Effector memory CD8-positive, alpha-beta T cell (primary cell): ENCODE measurements around the gene NPPA.

Experiments used
- ATAC-seq: fragments of 150-1000 bp; cut with Tn5 transposase; replicated peaks from 2 replicates; pipeline ENCODE4 v1.10.0; 2021; ENCODE audit warnings: mild to moderate bottlenecking, moderate library complexity
- DNase-seq, 3 experiments: peaks; one replicate each; pipeline ENCODE4 v3.0.0; 2021
- H3K27ac Mint-ChIP-seq, 2 donors: one replicate each; pipeline ENCODE4 v1.8.0; 2022; ENCODE audit warnings: mild to moderate bottlenecking in 2 of 2, mixed read lengths in 2 of 2, moderate library complexity in 2 of 2
- H3K27me3 Mint-ChIP-seq, 2 donors: one replicate each; pipeline ENCODE4 v1.8.0; 2022; ENCODE audit warnings: mixed read lengths in 2 of 2
- H3K36me3 Mint-ChIP-seq: one replicate; pipeline ENCODE4 v1.8.0; 2022; ENCODE audit warnings: mild to moderate bottlenecking, moderate library complexity, mixed read lengths; ENCODE audit not compliant: insufficient read depth
- H3K4me1 Mint-ChIP-seq, 2 donors: one replicate each; pipeline ENCODE4 v1.8.0; 2022; ENCODE audit warnings: low read depth in 2 of 2, mixed read lengths in 2 of 2
- H3K4me3 Mint-ChIP-seq, 2 donors: one replicate each; pipeline ENCODE4 v1.8.0; 2022; ENCODE audit warnings: mild to moderate bottlenecking in 2 of 2, mixed read lengths in 2 of 2, moderate library complexity in 2 of 2
- H3K9me3 Mint-ChIP-seq, 2 donors: one replicate each; pipeline ENCODE4 v1.8.0; 2022; ENCODE audit warnings: mixed read lengths in 2 of 2

NPPA gene

GRCh38 chr1:11845641-11846335 is 1.8 kb downstream of the NPPA start:
- Mint-ChIP-seq H3K27ac (no peak overlapping the region), H3K4me1 (peaks cover 0 to 4% of the 10 kb centered on the region in 2 donors), H3K36me3 (peaks cover 7% of the 10 kb centered on the region), H3K4me3 (no peak overlapping the region), H3K27me3 (peaks cover 0 to 2% of the 10 kb centered on the region in 2 donors), H3K9me3 (no peaks in the 10 kb centered on the region)
- DNase-seq = no peak
- ATAC-seq = peak; percentile 27

GRCh38 chr1:11842154-11843041 is 5.2 kb downstream of the NPPA start:
- no peak overlapping the region for H3K27ac Mint-ChIP-seq
- H3K9me3 Mint-ChIP-seq = no peaks in the 10 kb centered on the region
- H3K36me3 Mint-ChIP-seq = peaks cover 24% of the 10 kb centered on the region
- DNase-seq (no peak), ATAC-seq (no peak)
- no peak overlapping the region for H3K4me3 Mint-ChIP-seq
- no peaks in the 10 kb centered on the region for H3K27me3 Mint-ChIP-seq
- H3K4me1 Mint-ChIP-seq = peaks cover 4% of the 10 kb centered on the region in 2 donors

DNA sequence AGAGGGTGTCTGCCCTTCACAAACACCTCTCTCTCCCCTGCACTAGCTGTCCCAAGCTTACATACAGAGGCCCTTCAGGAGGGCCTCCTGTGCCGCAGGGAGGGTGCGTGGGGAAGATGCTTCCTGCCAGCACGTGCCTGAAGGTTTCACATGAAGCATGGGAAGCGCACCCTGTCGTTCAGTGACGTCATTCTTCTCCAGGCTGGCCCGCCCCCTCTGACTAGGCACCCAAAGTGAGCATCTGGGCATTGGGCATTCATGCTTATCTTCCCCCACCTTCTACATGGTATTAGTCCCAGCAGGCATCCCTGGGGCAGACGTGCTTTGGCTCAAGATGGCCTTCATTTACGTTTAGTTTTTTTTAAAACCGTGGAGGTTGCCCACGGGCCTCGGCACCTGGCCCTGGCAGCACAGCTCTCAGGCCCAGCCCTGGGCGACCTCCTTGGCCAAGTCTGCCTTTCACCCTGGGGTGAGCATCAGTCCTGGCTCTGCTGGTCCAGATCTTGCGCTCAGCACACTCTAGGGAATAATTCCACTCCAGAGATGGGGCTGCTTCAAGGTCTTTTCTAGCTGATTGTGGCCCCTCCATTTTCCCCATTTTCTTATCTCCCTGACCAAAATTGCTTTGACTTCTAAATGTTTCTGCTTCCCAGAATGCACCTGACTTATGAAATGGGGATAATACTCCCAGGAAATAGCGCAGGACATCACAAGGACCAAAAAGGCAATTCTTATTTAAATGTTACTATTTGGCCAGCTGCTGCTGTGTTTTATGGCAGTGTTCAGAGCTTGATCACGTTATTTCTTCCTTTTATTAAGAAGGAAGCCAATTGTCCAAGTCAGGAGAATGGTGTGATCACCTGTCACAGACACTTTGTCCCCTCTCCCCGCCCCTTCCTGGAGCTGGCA is 6.1 kb downstream of the NPPA start:
- Mint-ChIP-seq H3K36me3 (peaks cover 27% of the 10 kb centered on the region), H3K27ac (no peak overlapping the region), H3K4me3 (no peak overlapping the region), H3K9me3 (no peaks in the 10 kb centered on the region), H3K27me3 (no peaks in the 10 kb centered on the region), H3K4me1 (peaks cover 4% of the 10 kb centered on the region in 2 donors)
- ATAC-seq (no peak), DNase-seq (no peak)

DNA sequence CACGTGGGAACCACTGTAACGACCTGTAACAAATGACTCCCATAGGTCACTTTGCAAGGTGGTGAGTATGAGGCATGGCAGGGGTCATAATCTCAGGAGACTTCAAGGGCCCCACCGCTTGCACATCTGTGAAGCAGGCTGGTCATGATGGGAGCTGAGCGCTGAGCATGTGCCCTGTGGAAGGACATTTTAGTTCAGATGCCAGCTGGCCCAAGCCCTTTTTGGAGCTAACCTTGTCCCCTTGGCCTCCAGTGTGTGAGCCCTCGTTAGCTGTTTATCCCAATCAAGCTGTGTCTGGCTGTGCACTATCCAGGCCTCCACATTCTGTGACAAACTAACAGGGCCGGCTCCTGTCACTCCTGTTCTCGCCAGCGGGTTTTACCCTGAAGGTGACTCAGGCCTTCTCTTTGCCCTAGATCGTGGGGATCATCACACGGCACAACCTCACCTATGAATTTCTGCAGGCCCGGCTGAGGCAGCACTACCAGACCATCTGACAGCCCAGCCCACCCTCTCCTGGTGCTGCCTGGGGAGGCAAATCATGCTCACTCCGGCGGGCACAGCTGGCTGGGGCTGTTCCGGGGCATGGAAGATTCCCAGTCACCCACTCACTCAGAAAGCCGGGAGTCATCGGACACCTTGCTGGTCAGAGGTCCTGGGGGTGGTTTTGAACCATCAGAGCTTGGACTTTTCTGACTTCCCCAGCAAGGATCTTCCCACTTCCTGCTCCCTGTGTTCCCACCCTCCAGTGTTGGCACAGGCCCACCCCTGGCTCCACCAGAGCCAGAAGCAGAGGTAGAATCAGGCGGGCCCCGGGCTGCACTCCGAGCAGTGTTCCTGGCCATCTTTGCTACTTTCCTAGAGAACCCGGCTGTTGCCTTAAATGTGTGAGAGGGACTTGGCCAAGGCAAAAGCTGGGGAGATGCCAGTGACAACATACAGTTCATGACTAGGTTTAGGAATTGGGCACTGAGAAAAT is 7.6 kb downstream of the NPPA start:
- no peak for ATAC-seq
- Mint-ChIP-seq H3K27ac (no peak overlapping the region), H3K4me1 (peaks cover 0 to 4% of the 10 kb centered on the region in 2 donors), H3K36me3 (peaks cover 23% of the 10 kb centered on the region), H3K9me3 (no peaks in the 10 kb centered on the region), H3K27me3 (no peaks in the 10 kb centered on the region), H3K4me3 (no peak overlapping the region)
- no peak for DNase-seq

DNA sequence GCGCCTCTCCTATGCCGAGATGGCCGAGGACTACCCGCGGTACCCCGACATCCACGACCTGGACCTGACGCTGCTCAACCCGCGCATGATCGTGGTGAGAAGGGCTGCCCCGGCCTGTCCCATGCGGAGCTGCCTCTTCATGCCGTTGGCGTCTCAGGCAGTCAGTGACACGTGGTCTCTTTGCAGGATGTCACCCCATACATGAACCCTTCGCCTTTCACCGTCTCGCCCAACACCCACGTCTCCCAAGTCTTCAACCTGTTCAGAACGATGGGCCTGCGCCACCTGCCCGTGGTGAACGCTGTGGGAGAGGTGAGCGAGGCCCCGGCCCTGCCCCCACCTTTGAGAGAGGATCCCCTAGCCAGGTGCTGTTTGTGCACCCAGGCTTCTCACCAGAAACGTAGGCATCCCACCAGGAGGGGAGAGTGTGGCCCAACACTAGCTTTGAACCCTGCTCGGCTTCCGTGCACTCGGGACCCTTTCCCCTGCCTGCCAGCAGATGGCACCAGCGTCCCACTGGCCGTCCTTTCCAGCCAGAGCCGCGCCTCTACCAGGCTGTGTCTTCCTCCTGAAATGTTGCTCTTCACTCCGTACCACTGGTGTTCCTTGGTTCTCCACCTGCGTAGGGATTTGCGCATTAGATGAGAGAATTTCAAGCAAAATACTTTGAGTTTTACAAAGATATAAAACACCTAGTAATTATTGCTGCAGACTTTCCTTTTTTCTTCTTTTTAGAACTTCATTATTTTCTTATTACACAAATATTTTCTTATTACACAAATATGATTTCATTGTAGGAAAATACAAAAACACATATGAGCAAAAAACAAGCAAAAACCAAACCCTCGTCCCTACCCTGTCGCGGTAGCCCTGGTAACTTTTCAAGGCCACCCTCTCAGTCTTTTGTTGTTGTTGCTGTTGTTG is 9.0 kb downstream of the NPPA start:
- peak overlapping the region in 1 of 2 donors; percentile 66 for H3K27ac Mint-ChIP-seq
- ATAC-seq = peak; percentile 94
- H3K4me3 Mint-ChIP-seq = peak overlapping the region in 1 of 2 donors; percentile 8
- peak; percentile 62 to 72 (median 71) for DNase-seq
- H3K36me3 Mint-ChIP-seq = peaks cover 25% of the 10 kb centered on the region
- no peaks in the 10 kb centered on the region for H3K27me3 Mint-ChIP-seq
- peaks cover 0 to 4% of the 10 kb centered on the region in 2 donors for H3K4me1 Mint-ChIP-seq
- no peaks in the 10 kb centered on the region for H3K9me3 Mint-ChIP-seq

- Mint-ChIP-seq H3K4me1 (peaks cover 0 to 4% of the 10 kb centered on the region in 2 donors), H3K27ac (no peak overlapping the region), H3K36me3 (peaks cover 27% of the 10 kb centered on the region), H3K9me3 (no peaks in the 10 kb centered on the region), H3K4me3 (no peak overlapping the region), H3K27me3 (no peaks in the 10 kb centered on the region)
- ATAC-seq (no peak), DNase-seq (no peak)
These were observed 9.7 kb downstream of the NPPA start for GRCh38 chr1:11837767-11838348.

DNA sequence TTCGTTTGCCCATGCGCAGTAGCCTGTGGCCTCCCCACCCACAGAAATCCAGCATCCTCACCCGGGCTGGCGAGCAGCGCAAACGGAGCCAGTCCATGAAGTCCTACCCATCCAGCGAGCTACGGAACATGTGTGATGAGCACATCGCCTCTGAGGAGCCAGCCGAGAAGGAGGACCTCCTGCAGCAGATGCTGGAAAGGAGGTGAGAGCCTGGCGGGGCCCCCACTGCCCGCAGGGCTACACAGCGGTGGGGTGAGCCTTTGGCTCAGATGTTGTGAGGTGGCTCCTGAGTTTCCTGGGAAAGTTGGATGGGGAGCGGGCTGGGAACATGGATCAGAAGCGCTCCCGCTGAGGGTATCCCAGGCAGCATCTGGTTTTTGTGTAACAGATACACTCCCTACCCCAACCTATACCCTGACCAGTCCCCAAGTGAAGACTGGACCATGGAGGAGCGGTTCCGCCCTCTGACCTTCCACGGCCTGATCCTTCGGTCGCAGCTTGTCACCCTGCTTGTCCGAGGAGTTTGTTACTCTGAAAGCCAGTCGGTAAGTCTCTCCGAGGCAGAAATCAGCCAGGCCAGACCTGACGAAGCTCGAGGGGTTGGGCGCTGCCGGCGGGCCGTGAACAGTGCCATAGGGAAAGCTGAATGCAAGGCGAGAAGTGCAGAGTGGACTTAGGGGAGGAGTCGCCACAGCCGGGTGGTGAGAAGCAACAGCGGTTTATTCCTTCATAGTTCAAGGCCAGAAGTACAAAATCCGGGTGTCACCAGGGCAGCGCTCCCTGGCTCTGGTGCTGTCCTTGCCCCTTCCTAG is 10.4 kb downstream of the NPPA start:
- peaks cover 0 to 4% of the 10 kb centered on the region in 2 donors for H3K4me1 Mint-ChIP-seq

DNA sequence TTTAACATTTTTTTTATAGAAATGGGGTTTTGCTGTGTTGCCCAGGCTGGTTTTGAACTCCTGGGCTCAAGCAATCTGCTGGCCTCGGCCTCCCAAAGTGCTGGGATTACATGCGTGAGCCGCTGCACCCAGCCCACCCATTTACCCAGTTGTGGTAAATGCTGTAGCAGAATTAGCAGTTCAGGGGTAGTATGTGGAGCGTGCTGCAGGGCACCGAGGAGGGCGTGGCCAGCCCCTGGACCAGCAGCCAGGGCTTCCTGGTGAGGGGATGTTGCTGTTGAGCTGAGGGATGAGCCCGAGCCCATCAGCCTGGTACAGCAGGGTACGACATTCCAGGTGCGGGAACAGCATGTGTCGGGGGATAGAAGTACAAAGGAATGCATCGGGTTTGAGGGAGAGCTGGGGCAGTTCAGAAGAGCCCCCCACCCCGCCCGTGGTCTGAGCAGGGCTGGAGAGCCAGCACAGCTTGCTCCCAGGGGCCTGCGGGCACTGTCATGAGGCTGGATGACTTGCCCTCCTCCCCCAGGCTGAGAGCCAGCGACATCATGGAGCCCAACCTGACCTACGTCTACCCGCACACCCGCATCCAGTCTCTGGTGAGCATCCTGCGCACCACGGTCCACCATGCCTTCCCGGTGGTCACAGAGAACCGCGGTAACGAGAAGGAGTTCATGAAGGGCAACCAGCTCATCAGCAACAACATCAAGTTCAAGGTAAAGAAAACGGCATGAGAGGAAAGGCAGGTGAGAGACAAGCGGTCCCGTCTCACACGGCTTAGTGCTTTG is 11.9 kb downstream of the NPPA start:
- DNase-seq = no peak
- H3K27me3 Mint-ChIP-seq = no peaks in the 10 kb centered on the region

More for the DNA sequence above, 10.4 kb downstream of the NPPA start:
- no peaks in the 10 kb centered on the region for H3K9me3 Mint-ChIP-seq
- no peaks in the 10 kb centered on the region for H3K27me3 Mint-ChIP-seq
- DNase-seq (no peak), ATAC-seq (no peak)
- no peak overlapping the region for H3K27ac Mint-ChIP-seq
- no peak overlapping the region for H3K4me3 Mint-ChIP-seq
- H3K36me3 Mint-ChIP-seq = peaks cover 27% of the 10 kb centered on the region

GRCh38 chr1:11833900-11834299 is 13.7 kb downstream of the NPPA start:
- no peak for DNase-seq
- peak overlapping the region in 1 of 2 donors; percentile 57 for H3K27ac Mint-ChIP-seq
- no peaks in the 10 kb centered on the region for H3K9me3 Mint-ChIP-seq
- H3K4me1 Mint-ChIP-seq = peaks cover 0 to 4% of the 10 kb centered on the region in 2 donors
- H3K27me3 Mint-ChIP-seq = no peaks in the 10 kb centered on the region
- no peak overlapping the region for H3K4me3 Mint-ChIP-seq
- H3K36me3 Mint-ChIP-seq = peaks cover 31% of the 10 kb centered on the region
- no peak for ATAC-seq

More for the DNA sequence above, 11.9 kb downstream of the NPPA start:
- H3K4me1 Mint-ChIP-seq = peaks cover 0 to 4% of the 10 kb centered on the region in 2 donors
- no peak overlapping the region for H3K27ac Mint-ChIP-seq
- H3K9me3 Mint-ChIP-seq = no peaks in the 10 kb centered on the region
- peaks cover 39% of the 10 kb centered on the region for H3K36me3 Mint-ChIP-seq
- ATAC-seq = no peak
- no peak overlapping the region for H3K4me3 Mint-ChIP-seq

GRCh38 chr1:11833497-11833896 is 14.1 kb downstream of the NPPA start:
- no peaks in the 10 kb centered on the region for H3K27me3 Mint-ChIP-seq
- no peak for ATAC-seq
- no peak overlapping the region for H3K4me3 Mint-ChIP-seq
- H3K27ac Mint-ChIP-seq = peak overlapping the region in 1 of 2 donors; percentile 57
- DNase-seq = no peak
- H3K4me1 Mint-ChIP-seq = peaks cover 0 to 2% of the 10 kb centered on the region in 2 donors
- no peaks in the 10 kb centered on the region for H3K9me3 Mint-ChIP-seq
- peaks cover 33% of the 10 kb centered on the region for H3K36me3 Mint-ChIP-seq
